A549 treated with ZK216348 at 1 μM for 4 hours (cell line): ENCODE results near the gene GFPT1. TPM values are rescaled to one million over a fixed set of nuclear protein-coding genes. Genes with fewer than 3 reads are reported as not detected.

ENCODE experiments used
- total RNA-seq: library from RNA; stranded (reverse); fragments of 200-300 nt; extraction: Qiagen RNA extraction; gene quantifications from 5 replicates; pipeline ENCODE4 v1.2.3, GENCODE V29; 2022; ENCODE audit warnings: low read depth

The GFPT1 gene
- total RNA-seq = 19.6 to 30.0 TPM (median 23.4 TPM) in 5 replicates

GRCh38 chr2:69386789-69387734, at the start of gene GFPT1:
GFPT1 (minus strand) TSS chr2:69387227; CDS start chr2:69387071, 156 bp downstream.

Other genes with a start within 250 kb of the GFPT1 start
- 42.0 to 85.5 TPM (median 47.8 TPM) in 5 replicates for gene NFU1, start 50.2 kb upstream of the GFPT1 start, total RNA-seq